SU-DHL-6 (cell line): ENCODE data around the gene PDE9A.

Source experiments
- EZH2phosphoT487 ChIP-seq: fragments of 200-600 bp; sonication (generic), shearing (Covaris generic); conservative IDR thresholded peaks from 2 replicates; pipeline ENCODE4 v1.6.1; 2018; ENCODE audit warnings: mild to moderate bottlenecking, antibody characterized with exemption, low read length, moderate library complexity, mixed read lengths
- TF ChIP-seq, protein P1 (sequence below): fragments of 200-600 bp; sonication (generic); IDR thresholded peaks from one replicate; pipeline ENCODE4 v1.5.1; 2017; ENCODE audit warnings: antibody characterized with exemption, mild to moderate bottlenecking, low read length, moderate library complexity; ENCODE audit not compliant: insufficient read depth, poor library complexity, severe bottlenecking

DNA sequence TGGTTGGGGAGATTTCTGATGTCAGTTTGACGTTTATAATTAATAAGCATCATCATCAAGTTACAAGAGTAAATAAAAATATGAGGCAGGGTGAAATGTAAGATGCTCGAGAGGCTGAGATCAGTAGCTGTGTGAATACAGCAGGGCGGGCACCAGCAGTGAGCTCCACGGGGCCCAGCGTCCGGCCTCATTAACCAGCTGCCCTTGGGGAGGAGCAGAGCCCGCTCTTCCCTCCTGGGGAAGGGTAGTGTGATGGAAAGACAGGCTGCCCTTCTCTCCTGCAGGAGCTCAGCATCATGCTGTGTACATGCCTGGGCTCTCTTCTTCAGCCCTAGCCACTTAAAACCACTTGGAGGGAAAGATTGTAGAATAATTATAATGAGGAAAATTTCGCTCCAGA, 23.4 kb downstream of the PDE9A start:
- TF ChIP-seq, protein P1, sequence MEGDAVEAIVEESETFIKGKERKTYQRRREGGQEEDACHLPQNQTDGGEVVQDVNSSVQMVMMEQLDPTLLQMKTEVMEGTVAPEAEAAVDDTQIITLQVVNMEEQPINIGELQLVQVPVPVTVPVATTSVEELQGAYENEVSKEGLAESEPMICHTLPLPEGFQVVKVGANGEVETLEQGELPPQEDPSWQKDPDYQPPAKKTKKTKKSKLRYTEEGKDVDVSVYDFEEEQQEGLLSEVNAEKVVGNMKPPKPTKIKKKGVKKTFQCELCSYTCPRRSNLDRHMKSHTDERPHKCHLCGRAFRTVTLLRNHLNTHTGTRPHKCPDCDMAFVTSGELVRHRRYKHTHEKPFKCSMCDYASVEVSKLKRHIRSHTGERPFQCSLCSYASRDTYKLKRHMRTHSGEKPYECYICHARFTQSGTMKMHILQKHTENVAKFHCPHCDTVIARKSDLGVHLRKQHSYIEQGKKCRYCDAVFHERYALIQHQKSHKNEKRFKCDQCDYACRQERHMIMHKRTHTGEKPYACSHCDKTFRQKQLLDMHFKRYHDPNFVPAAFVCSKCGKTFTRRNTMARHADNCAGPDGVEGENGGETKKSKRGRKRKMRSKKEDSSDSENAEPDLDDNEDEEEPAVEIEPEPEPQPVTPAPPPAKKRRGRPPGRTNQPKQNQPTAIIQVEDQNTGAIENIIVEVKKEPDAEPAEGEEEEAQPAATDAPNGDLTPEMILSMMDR, result no peak
- no peak for TF ChIP-seq EZH2phosphoT487
